ENCODE data around the gene GRID2.
"Not testable (repeated sequence)": the region's sequence is repeated elsewhere in the genome, so short reads cannot be mapped to it uniquely, and the experiment has no call there.

The GRID2 gene

DNA sequence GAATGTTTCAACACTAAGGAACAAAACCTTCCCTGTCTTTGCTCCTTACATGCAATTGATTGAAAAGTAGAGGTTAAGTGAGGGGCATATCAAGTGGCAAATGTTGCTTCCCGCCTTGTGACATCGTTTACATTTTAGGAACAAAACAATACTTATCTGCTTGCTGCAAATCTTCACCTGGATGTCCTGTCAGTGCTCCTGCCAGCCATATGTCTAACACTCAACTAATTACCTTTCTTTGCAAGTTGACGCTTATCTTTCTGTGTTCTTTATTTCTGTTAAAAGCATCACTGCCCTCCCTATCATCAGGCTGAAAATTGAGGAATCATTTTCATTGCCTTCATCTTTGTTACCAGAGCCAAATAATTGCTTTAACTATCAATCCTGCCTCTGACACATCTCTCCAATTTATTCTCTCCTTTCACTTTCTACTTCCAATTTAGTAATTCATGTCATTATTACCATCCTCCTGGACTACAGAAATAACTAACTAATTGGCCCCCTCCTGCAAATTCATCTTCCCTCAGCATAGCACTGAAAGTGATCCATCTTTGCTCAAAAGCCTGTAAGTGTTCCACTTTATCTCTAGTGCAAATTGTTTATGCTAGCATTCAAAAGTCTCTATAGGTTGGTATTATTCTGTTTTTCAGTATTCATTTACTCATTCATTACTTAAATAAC is 1226.1 kb downstream of the GRID2 start:
- no peak for DNase-seq (ENCODE audit: low spot score)

DNA sequence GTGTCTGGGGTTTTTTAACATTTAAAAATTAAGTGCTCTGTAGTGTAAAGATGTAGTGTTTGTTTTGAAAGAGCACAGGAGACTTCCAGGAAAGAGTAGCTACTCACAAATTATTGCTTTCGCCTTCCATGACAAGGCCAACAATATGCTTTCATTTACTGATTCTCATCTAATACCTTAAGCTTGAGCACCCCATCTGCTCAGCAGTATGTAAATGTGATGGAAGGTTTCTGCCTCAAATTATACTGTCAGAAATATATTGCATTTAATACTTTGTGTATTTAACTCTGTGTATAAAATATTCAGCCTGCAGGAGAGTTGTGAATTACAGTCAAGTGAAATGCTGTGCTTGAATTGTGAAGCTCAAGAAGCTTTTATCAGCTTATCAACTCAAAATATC is 1228.5 kb downstream of the GRID2 start:
- DNase-seq (ENCODE audit: low spot score): no peak

DNA sequence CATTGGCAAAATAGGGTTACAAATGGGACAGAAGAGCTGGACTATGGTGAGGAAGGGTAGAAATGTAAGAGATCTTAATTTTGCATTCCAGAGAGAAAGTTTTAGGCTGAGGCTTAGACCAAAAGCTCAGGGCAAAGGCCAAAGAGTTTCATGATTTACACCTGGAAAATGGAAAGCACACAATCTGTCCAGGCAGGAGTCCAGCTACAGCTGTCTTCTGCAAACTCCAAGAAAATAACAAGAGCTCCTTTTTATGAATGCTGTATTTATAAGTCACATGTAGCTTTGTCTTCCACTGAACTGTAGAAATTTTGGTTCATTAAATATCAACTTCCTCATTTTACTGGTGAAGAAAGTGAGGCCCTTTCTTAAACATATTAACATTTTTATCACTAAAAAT is 1236.8 kb downstream of the GRID2 start:
- no peak for DNase-seq (ENCODE audit: low spot score)

DNA sequence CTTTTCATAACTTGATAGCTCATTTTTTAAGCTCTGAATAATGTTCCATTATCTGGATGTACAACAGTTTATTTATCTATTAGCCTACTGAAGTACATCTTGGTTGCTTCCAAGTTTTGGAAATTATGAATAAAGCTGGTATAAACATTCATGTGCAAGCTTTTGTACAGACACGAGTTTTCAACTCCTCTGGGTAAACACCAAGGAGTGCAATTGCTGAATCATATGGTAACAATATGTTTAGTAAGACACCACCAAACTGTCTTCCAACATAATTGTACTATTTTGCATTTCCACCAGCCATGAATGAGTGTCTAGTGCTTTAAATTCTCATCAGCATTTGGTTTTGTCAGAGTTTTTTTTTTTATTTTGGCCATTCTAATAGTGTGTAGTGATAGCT is 1258.1 kb downstream of the GRID2 start:
- DNase-seq (ENCODE audit: low spot score): no peak

DNA sequence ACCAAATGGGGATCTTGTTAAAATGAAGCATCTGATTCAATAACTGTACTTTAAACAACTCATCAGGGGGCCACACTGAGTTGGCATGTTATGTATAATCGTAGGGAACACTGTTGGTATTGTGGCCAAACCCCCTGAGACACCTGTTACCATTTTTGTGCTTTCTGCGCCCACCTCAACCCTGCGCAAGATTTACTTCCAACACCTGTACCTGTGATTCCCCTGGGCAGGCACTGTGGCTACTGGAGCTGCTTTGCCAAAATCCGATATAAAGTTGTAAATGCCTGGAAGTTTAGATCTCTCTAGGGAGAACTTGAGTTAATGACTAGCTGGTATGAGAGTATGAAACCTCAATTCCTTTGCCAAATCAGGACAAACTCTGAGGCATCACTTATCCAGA is 1265.0 kb downstream of the GRID2 start:
- DNase-seq (ENCODE audit: low spot score): no peak

DNA sequence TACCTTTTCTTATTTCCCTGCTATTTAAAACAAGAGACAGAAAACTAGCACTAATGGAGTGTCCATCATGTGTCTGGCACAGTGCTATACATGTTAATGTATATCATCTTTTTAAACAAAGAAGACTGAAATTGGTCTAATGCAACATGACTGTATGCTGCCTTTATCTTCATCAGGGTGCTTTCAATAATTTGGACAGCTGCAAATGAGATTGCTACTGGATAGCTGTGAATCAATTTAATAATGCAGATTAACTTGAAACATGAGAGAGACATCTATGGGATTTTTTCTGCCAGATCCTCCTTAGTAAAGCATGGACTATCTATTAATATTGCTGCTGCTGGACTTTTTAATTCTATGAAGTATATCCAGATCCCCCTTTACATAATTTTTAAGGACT is 1269.5 kb downstream of the GRID2 start:
- no peak for DNase-seq (ENCODE audit: low spot score)

DNA sequence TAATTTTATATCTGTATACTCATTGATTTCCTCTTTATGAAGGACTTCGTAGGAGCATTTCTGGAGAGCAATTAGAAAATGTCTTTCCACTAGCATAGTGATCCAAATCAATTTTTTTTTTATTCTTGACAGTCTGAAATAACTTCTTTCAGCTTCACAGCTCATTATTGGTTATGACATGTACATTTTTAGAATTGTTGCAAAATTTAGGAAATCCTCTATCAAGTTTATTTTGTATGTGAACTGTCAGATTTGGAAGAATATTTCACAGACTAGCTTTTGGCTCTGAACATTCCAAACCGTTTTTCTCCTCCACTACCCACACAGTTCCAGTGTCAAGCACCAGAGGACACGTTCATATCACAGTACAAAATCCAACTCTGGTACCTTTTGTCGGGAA is 1275.2 kb downstream of the GRID2 start:
- DNase-seq (ENCODE audit: low spot score): no peak

DNA sequence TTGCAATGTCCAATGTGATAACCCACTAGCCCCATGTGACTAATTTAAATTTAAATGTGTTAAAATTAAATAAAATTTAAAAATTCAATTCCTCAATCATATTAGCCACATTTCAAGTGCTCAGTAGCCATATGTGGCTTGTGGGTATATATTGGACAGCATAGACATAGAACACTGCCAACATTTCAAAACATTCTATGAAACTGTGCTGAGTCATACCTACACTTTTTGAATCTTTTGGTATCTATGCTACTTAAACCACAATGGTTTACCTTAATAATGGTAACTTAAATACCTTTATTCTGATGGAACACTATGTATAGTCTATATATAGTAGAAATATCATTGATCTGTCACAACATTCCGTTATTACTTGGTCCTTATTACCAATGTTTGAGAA is 1301.4 kb downstream of the GRID2 start:
- no peak for DNase-seq (ENCODE audit: low spot score)

DNA sequence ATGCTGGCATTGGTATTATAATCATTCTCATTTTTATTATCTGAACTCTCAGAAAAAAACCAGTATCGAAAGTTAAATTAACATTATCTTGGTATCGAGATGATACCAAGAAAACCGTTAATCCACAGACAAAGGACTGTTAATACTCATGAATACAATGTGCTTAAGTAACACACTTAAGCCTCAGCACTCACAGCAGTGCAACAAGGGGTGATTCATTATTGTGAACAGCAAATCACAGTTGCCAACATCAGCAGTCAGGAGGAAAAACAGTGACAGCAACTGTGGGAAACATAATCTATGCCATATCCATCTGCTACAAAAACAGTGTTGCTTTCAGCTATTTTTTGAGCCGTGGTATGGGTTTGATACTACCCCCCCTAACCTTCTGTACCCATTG is 1313.8 kb downstream of the GRID2 start:
- DNase-seq (ENCODE audit: low spot score): no peak

DNA sequence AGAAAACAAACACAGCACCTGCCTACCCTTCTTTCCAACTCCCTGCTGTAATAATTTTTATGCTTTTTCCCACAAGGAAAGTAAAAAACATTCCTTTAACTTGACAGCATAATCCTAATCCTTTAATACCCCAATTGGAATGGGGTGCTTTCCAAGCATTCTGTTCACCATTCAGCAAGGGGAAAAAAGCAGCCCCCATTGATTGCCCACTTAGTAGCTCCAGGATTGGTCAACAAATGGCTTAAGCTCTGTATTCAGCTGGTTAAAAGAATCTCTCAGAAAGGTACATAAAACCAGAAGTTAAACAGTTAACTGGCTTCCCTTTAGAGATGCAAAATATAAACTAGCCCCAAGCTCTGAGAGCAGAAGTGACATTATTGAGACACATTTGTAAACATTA is 1330.0 kb downstream of the GRID2 start:
- no peak for DNase-seq (ENCODE audit: low spot score)

DNA sequence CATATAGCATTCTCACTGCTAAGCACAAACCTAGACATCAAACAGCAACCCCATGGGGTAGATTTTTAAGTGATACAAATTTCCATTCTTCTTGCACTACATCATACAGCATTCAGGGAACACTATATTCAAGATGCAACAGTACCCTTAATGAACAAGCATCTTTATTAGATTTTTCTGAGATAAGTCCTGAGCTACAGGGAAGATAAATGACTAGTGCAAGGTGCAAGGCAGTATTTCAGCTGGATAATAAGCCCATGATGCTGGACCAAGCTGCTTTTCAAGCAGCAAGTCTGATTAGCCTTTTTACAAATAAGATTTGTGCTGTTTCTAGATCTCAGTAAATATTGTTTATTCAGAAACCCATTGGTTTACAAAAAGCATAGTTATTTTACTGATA is 1332.2 kb downstream of the GRID2 start:
- no peak for DNase-seq (ENCODE audit: low spot score)

DNA sequence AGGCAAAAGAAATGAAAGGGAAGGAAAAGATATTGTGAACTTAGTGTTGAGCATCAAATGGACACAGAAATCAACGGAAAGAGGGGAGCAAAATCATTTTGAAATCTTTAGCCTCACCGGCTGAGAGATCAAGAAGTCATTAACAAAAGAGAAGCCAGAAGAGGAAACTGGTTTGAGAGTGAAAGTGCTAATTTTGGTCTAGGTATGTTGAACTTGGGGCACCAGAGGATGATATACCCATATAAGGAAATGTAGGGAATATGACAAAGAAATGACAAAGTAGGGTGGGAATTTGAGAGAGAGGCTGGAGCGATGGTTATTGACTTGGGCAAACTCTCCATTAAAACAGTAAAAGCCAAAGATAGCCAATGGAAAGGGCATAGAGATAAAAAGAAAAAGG is 1341.4 kb downstream of the GRID2 start:
- DNase-seq (ENCODE audit: low spot score): no peak

DNA sequence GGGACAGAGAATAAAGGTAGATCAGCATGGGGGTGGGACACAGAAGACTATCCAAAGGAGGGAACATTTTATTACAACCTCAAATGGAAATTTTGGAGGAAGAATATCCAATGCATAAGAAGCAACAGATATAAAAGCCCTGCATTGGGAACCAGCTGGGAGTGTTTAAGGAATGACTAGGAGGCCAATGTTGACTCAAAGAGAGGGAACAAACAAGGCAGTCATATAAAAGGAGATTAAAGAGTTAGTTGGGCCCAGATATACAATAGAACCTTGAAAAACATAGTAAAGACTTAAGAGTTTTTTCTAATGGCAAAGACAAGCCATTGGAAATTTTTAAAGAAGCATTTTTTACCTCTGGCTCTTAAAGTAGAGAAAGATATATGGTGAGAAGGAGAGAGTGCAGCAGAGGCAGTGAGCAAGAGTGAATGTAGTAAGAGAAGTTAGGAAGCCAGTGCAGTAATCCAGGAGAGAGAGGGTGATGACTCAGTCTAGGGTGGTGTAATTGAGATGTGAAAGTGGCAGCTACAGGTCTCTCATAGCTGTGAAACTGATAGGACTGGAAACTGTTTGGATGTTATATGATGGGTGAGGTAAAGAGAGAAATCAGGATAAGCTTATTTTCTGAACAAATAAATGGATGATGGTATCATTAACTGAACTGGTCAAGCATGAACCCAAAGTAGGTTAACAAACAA is 1342.6 kb downstream of the GRID2 start:
- no peak for DNase-seq (ENCODE audit: low spot score)

DNA sequence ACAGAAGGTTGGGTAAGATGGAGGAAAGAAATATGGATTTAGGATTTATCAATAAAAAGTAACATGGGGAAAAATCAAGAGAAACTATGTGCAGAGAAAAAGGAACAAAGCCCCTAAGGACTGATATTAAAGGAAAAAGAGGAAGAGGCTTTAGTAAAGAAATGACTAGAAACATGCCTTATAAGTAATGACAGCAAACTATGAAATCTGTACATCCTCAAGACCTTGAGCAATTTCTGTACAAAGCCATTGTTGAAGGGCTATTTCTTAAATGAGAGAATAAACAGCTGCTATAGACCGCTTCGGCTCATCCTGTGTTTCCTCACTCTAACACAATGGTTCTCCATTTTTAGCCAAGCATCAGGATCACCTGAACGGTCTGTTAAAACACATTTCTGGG is 1344.5 kb downstream of the GRID2 start:
- DNase-seq (ENCODE audit: low spot score): no peak

DNA sequence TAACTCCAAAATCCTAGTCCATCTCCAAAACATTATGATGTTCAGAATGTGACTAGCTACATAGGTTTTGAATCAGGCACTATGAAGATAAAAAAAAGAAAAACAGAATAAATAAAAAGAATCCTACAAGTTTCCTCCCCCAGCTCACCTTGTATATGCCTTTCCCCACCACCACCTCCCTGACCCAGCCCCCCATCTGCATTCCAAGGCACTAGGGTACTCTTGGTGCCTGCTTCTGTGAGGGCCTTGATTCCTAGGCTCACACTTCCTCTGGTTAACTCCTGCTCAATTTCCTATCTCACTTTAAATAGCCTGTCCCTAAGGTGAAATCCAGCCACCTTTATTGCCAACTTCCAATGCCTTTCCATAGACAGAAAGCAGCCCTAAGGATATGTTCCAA is 1346.1 kb downstream of the GRID2 start:
- no peak for DNase-seq (ENCODE audit: low spot score)

DNA sequence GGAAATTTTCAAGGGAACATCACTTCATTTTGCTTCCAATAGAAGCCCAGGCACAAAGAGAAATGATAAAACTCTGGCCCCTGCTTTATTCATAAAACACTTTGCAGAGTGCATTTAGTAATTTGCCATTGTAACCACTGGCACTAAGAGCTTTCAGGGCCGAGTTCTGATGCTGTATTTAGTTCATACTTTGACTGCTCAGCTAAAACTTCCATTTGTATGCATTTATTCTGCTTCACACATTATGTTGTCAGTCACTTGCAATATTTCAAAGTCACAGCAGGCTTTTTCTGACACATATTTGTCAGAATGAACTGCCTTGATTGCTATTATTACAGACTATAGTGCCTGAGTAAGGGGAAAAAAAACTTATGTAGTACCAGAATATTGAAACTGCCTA is 1350.4 kb downstream of the GRID2 start:
- DNase-seq (ENCODE audit: low spot score): no peak

DNA sequence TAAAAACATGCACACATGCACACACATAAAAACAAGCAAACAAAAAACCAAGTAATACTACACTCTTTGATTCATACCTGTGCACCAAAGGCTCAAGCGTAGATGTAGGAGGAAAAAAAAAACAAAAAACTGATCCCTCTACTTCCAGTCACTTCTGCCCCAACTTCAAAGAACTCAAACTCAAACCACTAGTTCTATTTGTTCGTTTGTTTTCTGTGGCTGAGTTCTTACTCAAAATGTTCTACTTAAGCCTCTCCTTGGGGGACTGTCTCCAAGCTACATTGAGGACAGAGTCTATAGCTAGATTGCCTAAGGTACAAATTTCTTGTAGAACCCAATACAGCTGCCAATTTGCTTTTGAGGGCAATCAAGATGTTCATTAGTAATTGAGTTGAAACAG is 1353.8 kb downstream of the GRID2 start:
- DNase-seq (ENCODE audit: low spot score): no peak

DNA sequence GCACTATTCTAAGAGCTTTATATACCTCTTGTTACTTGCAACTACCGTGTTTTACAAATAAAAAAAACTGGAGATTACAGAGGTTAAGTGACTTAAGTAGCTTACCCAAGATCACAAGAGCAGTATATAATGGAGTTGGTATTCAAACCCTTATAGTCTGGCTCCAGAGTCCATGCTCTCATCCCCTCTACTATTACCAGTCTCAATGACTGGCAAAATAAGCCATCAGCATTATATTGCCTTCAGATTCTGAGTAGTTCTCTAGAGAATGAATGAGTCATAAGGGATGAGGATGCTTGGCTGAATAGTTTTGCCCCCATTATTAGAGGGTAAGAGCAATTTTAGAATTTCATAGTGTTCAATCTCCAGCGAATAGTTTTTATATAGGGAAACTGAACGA is 1354.7 kb downstream of the GRID2 start:
- DNase-seq (ENCODE audit: low spot score): no peak

DNA sequence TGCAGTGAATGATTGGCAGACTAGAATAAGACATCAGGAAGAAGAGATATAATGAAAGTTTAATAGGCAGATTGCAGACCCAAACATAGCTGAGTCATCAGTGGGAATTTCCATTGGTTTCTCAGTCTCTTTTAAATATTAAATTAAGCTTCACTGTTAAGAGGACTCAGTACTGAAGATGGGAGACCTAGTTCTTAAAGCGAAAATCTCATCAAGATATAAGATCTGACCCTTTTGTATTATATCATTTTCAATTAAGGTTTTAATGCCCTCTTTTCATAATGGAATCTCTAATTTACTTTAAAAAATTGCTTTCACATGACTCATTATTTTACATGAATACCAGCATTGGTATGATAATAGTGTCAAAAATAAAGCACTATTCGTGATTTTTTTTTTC is 1355.9 kb downstream of the GRID2 start:
- no peak for DNase-seq (ENCODE audit: low spot score)

DNA sequence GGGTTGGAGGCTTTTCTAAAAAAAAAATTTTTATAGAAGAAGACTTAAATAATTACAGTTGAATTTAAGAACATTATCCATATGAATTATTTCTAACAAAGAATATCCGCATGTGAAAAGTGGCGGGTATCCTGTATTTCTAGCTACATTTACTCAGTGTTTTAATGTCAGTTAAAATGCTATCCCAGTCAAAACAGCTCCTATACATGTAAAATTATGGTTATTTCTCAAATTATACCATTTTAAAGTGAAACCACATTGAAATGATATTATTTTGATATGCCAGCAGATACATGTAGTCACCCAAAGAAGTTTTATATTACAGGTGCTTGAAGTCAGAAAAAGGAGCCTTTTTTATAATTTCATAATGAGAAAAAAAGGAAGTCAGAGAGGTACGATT is 1356.3 kb downstream of the GRID2 start:
- no peak for DNase-seq (ENCODE audit: low spot score)

DNA sequence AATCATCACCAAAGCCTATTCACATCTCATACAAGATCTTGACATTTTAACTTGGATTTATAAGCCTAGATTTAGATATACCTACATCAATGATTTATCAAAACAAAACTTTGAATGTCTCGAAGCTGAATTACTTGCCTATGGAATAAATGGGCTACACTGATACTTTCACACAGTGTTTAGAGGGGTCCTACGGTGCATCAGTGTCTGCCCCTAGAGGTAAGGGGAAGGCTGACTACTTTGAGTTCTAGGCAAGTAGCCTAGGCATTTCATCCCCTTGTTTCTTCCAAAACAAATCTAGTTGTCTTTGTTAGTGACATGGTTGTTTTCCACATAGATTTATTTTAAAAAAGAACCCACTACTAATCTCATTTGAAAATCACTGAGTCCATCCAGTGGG is 1366.7 kb downstream of the GRID2 start:
- no peak for DNase-seq (ENCODE audit: low spot score)

DNA sequence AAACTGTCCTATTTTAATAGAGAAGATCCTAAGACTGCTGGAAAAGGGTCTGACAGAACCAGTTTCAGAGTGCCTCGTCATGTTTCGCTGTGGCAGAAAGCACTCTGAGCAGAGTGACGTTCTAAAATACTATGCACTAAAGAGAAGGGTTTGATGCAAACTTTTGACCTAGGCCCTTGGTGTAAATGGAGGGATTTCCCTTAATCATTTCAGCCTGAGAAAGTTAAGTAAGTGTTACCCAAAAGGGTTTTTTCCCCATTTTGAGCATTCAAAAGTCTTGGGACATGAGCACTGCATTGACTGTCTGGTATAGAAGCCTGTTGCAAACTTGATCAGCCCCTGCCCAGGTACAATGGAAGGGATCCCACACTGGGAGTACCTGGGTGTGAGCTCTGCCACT is 1367.3 kb downstream of the GRID2 start:
- DNase-seq (ENCODE audit: low spot score): no peak

DNA sequence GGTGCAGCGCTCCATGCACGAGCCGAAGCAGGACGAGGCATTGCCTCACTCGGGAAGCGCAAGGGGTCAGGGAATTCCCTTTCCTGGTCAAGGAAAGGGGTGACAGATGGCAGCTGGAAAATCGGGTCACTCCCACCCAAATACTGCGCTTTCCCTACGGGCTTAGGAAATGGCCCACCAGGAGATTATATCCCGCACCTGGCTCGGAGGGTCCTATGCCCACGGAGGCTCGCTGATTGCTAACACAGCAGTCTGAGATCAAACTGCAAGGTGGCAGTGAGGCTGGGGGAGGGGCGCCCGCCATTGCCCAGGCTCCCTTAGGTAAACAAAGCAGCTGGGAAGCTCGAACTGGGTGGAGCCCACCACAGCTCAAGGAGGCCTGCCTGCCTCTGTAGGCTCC is 1373.2 kb downstream of the GRID2 start:
- DNase-seq (ENCODE audit: low spot score): not testable (repeated sequence)

DNA sequence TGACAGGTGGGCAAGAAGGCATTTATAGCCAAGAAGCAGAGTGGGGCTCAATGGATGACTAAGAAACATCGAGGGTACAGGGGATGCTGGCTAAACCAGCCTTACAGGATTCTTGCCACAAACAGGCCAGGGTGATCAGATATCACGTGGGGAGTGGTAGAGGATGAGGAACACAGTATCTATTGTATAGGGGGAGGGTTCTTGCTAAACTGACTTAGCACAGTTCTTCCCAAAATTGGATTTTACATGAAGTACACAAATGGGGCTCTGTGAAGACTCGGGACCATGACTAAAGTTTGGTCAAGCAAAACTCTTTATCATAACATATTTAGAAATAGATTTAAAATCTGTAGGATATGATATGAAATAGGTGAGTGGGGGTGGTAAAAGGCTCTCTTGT is 1380.8 kb downstream of the GRID2 start:
- DNase-seq (ENCODE audit: low spot score): no peak
